Transverse colon (tissue), 4 donors: ENCODE measurements around the gene PALM. TPM values are rescaled to one million over a fixed set of nuclear protein-coding genes. Genes with fewer than 3 reads are reported as not detected.
"Not testable (repeated sequence)": the region's sequence is repeated elsewhere in the genome, so short reads cannot be mapped to it uniquely, and the experiment has no call there.

ENCODE experiments used
- DNase-seq: peaks from one replicate; pipeline ENCODE4 v3.0.0-alpha.2; 2019
- H3K27ac ChIP-seq, 4 donors: fragments of 200-600 bp; sonication (generic); 2 replicates each; pipeline ENCODE4 v1.5.1; 2016 to 2018; ENCODE audit warnings: inconsistent platforms in 4 of 4
- H3K27me3 ChIP-seq: fragments of 200-600 bp; sonication (generic); 2 replicates; pipeline ENCODE4 v1.5.1; 2017; ENCODE audit warnings: inconsistent platforms
- H3K36me3 ChIP-seq, 4 donors: fragments of 200-600 bp; sonication (generic); 2 replicates each; pipeline ENCODE4 v1.5.1; 2017 to 2019; ENCODE audit warnings: inconsistent platforms in 4 of 4
- H3K4me1 ChIP-seq, 4 donors: fragments of 200-600 bp; sonication (generic); 2 replicates each; pipeline ENCODE4 v1.5.1; 2017 to 2020; ENCODE audit warnings: inconsistent platforms in 4 of 4
- H3K4me3 ChIP-seq, 4 donors: fragments of 200-600 bp; sonication (generic); 1 replicate in 1 of 4; 2 replicates in 3 of 4; pipeline versions ENCODE4 v1.5.1 to v1.6.1; 2017 to 2019; ENCODE audit warnings: inconsistent platforms in 4 of 4
- H3K9me3 ChIP-seq, 2 donors: fragments of 200-600 bp; sonication (generic); 2 replicates each; pipeline ENCODE4 v1.5.1; 2017 to 2019; ENCODE audit warnings: inconsistent platforms in 2 of 2
- CTCF ChIP-seq, 5 experiments: fragments of 200-600 bp in 3 of 5; fragments of 450-650 bp in 2 of 5; sonication (generic) in 3 of 5; IDR thresholded peaks; 1 replicate in 2 of 5; 2 replicates in 3 of 5; pipeline ENCODE4 v1.5.1; 2016 to 2017; ENCODE audit warnings: antibody characterized with exemption in 5 of 5, inconsistent platforms in 3 of 5, mild to moderate bottlenecking in 2 of 5, moderate library complexity in 1 of 5
- EP300 ChIP-seq: sonication (generic); formaldehyde crosslinking; IDR thresholded peaks from one replicate; pipeline ENCODE4 v1.6.1; 2017; ENCODE audit warnings: antibody characterized with exemption, low read depth
- POLR2A ChIP-seq: fragments of 450-650 bp; IDR thresholded peaks from one replicate; pipeline ENCODE4 v1.6.1; 2016; ENCODE audit warnings: antibody characterized with exemption, mild to moderate bottlenecking, moderate library complexity
- POLR2AphosphoS5 ChIP-seq, 3 donors: sonication (generic); formaldehyde crosslinking; IDR thresholded peaks; one replicate each; pipeline ENCODE4 v1.6.1; 2016; ENCODE audit warnings: antibody characterized with exemption in 3 of 3
- WGBS, 2 donors: methylation state at CpG; one replicate each; pipeline ENCODE4 v1.1.5; 2018; ENCODE audit warnings: low coverage in 1 of 2; 5-methylcytosine and 5-hydroxymethylcytosine counted together
- in situ Hi-C, 4 donors: fragments of 200-750 bp; cut with MboI; loops; one replicate each; pipeline versions ENCODE4 v1.15.0 to v1.15.1; 2017; ENCODE audit warnings: low sequenced_read_pairs in 3 of 4, low pct_ligation_motif_present in 1 of 4, low pct_unique_long_range_greater_than_20kb in 1 of 4
- intact Hi-C: fragments of 100-400 bp; cut with DNase I; formaldehyde crosslinking; loops from one replicate; pipeline ENCODE4 v1.15.1; 2023; ENCODE audit warnings: low total_unique reads
- total RNA-seq, 4 donors: library from RNA; depleted of rRNA; stranded (reverse); fragments of >200 nt; gene quantifications; one replicate each; pipeline ENCODE4 v1.1.0, GENCODE V29; 2016

PALM gene
- total RNA-seq, 4 donors from 2014 or later, result 14.1 to 99.3 (median 29.8) TPM

GRCh38 chr19:664913-665443 is 43.8 kb upstream of the PALM start:
- Histone ChIP-seq H3K27ac (peak overlapping the region in 3 of 4 donors; percentile 9 to 97 (median 95)), H3K4me1 (peaks cover 21 to 42% (median 36%) of the 10 kb centered on the region in 4 donors), H3K9me3 (no peaks in the 10 kb centered on the region), H3K4me3 (peak overlapping the region in 2 of 4 donors; percentile 11 to 33), H3K27me3 (no peaks in the 10 kb centered on the region), H3K36me3 (no peaks in the 10 kb centered on the region)
- peak; percentile 84 for DNase-seq
- TF ChIP-seq CTCF (IDR thresholded peaks at IDR 0.05) (peak; percentile 92 to 97 (median 97)), POLR2A (no peak), EP300 (no peak), POLR2AphosphoS5 (IDR thresholded peaks at IDR 0.05) (no peak)
- intact Hi-C loops (loop anchor here (1.0 kb wide), 1 partner anchor 69 kb away; no protein-coding TSS in a partner anchor), in situ Hi-C loops (loop anchor here in 2 of 4 donors (5.0 kb wide), 1 partner anchor 67 kb away; no protein-coding TSS in a partner anchor)
- WGBS, 2 donors, result 0 to 5% methylated on average over 4 to 24 of the region's 24 CpGs

- H3K27me3 ChIP-seq, H3K4me3 ChIP-seq, intact Hi-C loops, H3K9me3 ChIP-seq, DNase-seq, H3K27ac ChIP-seq, H3K36me3 ChIP-seq: not testable (repeated sequence)
- 74% methylated on average over 27 of the region's 38 CpGs; no CpG with 5 or more reads in 1 of the 2 donors for WGBS, 2 donors
- in situ Hi-C loops, result loop anchor here in 2 of 4 donors (5.0 kb wide), 1 partner anchor 65 kb away; no protein-coding TSS in a partner anchor
- H3K4me1 ChIP-seq, result peaks cover 5 to 21% (median 16%) of the 10 kb centered on the region in 4 donors
These were observed 41.7 kb upstream of the PALM start for GRCh38 chr19:666985-667573.

GRCh38 chr19:668675-669434 is 39.9 kb upstream of the PALM start:
- intact Hi-C loops, H3K36me3 ChIP-seq, H3K27me3 ChIP-seq, DNase-seq, H3K9me3 ChIP-seq, H3K4me3 ChIP-seq, H3K27ac ChIP-seq: not testable (repeated sequence)
- in situ Hi-C loops, result loop anchor here in 2 of 4 donors (5.0 kb wide), 1 partner anchor 63 kb away; no protein-coding TSS in a partner anchor
- peaks cover 0 to 14% (median 10%) of the 10 kb centered on the region in 4 donors for H3K4me1 ChIP-seq
- 56 to 61% methylated on average over 8 to 12 of the region's 12 CpGs for WGBS, 2 donors

GRCh38 chr19:670609-671075 is 38.1 kb upstream of the PALM start:
- Histone ChIP-seq H3K36me3 (no peaks in the 10 kb centered on the region), H3K27me3 (peaks cover 14% of the 10 kb centered on the region), H3K9me3 (no peaks in the 10 kb centered on the region), H3K4me1 (peaks cover under 1 to 6% (median 3%) of the 10 kb centered on the region in 4 donors), H3K4me3 (no peak overlapping the region), H3K27ac (no peak overlapping the region)
- no peak for DNase-seq
- in situ Hi-C loops (no loop called here), intact Hi-C loops (no loop called here)
- 76% methylated on average over 9 of the region's 9 CpGs; no CpG with 5 or more reads in 1 of the 2 donors for WGBS, 2 donors
- TF ChIP-seq EP300, result no peak
- TF ChIP-seq POLR2AphosphoS5 (IDR thresholded peaks at IDR 0.05), result no peak
- TF ChIP-seq POLR2A, result no peak
- TF ChIP-seq CTCF (IDR thresholded peaks at IDR 0.05), result no peak
